Retinal pigment epithelial cell (primary cell): ENCODE measurements around the gene TBC1D28.
"Not testable (repeated sequence)": the region's sequence is repeated elsewhere in the genome, so short reads cannot be mapped to it uniquely, and the experiment has no call there.

Experiments used
- DNase-seq: peaks from one replicate; pipeline ENCODE4 v3.0.0-alpha.2; 2010; ENCODE audit warnings: low read depth
- H3K4me3 ChIP-seq: 2 replicates; pipeline ENCODE4 v1.5.1; 2011; ENCODE audit warnings: mild to moderate bottlenecking, low read length, control low read depth, moderate library complexity

The TBC1D28 gene

DNA sequence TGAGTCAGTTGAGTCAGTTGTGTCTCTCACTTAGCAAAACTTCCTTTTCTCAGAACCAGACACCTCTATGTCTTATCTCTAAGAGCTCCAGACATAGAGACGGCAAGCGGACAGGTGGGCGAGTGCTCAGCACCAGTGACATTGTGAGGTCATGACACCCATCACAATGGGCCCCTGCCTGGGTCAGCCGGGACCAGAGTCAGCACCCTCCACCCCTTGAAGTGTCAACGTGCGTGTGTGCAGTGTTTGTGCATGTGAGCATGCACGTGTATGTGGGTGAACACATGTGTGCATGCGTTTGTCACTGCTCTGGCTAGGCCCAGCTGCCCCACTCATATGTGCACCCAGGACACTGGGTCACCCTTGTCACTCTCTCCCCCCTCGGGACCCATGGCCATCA is at the start of gene TBC1D28:
Gene TBC1D28, minus strand, starts transcription at position 101 of the 400 bp plus-strand sequence. CDS start 3,039 bp downstream, outside the sequence.
- not testable (repeated sequence) for H3K4me3 ChIP-seq, DNase-seq

DNA sequence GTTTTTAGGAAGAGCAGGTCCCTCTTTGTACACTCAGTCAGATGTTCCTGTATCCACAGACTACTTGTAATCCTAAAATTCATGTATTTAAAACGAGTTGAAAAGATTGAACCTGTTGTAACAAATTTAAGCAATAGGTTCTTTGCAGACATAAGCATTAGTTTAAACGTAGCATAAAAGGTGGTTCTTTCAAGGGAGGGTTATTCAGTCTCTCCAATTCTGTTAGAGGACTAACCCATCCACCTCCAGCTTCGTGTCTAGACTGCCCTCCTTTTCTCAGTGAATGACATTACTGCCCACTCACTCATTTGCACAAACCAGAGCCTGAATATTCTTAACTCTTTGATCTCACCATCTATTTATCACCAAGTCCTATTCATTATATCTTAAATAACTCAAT is 38.5 kb upstream of the TBC1D28 start:
- not testable (repeated sequence) for DNase-seq
- H3K4me3 ChIP-seq = peak overlapping the region; percentile 61

DNA sequence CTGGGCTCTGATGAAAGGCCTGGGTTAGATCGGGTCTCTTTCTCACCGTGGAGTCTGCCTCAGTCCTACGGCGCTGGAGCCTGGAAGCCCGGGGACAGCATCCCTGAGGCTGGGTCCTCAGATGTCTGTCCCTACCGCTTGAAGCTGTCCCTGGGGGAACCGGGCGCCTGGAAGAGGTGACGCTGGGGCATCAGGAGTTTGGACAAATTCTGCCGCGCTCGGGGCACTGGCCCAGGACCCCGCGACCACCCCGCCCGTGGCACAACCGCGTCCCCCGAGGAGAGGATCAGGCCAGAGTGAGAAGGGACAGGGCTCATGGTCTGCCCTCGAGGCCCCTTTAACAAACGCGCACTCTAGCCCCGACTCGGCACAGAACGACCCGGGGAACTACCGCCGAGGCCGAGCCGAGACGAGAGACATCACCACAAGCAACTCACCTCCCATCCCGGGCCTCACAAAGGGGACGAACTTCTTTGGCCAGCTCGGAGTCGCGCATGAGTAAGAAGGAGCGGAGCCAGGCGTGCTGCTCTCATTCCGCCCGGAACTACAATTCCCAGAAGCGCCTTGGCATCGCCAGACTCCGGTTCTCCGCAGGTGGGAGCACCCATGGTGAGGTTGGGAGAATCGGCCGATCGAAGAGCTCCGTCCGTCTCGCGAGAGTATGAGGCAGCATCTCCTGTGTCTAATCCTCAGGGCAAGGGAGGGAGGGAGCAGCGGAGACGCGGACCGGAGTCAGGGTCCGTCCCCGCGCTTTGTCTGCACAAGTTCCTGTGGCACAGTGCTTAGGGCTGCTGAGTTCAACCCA is 37.8 kb upstream of the TBC1D28 start, which contains the start of gene FOXO3B:
Gene FOXO3B, minus strand, starts transcription at position 548 of the 805 bp plus-strand sequence. CDS start 663 bp downstream, outside the sequence.
- peak; percentile 86 for DNase-seq
- H3K4me3 ChIP-seq = peak within 1 kb of the TSS; percentile 61

DNA sequence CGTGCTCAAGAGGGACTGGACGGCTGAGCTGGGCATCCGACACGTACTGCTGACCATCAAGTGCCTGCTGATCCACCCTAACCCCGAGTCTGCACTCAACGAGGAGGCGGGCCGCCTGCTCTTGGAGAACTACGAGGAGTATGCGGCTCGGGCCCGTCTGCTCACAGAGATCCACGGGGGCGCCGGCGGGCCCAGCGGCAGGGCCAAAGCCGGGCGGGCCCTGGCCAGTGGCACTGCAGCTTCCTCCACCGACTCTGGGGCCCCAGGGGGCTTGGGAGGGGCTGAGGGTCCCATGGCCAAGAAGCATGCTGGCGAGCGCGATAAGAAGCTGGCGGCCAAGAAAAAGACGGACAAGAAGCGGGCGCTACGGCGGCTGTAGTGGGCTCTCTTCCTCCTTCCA is 33.2 kb upstream of the TBC1D28 start:
- H3K4me3 ChIP-seq, DNase-seq: not testable (repeated sequence)

DNA sequence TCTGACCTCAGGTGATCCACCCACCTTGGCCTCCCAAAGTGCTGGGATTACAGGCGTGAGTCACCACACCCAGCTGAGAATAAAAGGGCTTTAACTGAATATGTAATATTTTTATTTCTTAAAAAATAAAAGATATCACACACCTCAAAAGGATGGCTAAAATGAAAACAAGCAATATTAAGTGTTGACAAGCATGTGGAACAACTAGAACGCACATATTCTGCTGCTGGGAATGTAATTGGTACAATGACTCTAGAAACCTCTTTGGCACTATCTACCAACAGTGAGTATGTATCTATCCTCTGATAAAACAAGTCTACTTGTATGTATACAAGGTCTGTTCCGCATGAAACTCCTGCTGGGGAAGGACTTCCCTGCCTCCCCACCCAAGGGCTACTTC is 32.7 kb upstream of the TBC1D28 start:
- not testable (repeated sequence) for H3K4me3 ChIP-seq, DNase-seq

DNA sequence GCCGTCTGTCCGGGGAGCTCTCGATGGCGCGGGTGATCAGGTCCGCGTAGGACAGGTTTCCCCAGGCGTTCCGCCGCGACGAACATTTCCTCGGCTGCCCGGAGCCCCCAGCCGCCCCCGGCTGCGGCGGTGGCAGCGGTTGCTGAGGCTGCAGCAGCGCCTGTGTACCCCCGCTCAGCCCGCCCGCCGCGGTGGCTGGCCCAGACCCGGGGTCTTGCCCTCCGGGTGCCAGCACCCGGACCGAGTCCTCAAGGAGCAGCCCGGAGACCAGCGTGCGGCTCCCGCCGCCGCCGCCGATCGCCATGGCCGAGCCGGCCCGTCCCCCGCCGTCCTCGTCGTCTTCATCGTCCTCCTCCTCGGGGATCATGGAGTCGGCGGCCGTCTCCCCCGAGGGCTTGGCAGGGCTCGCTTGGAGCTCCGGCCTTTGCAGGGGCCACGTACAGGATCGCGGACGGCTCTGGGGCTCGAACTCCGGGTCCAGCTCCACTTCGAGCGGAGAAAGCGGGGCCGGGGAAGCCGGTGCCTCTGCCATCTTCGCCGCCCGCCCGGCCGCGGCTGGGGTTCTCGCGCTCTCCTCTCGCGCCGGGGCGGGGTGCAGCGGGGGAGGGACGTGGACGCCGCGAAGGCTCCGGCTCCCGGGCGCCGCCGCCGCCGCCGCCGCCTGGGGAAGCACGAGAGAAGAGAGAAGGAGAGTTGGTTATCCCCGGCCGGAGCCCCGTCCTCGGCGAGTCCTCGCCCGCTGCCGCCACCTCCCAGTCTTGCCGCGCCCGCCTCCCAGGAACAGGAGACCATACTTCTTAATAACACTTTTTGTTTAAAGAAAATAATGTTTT is 28.4 kb upstream of the TBC1D28 start:
- DNase-seq, H3K4me3 ChIP-seq: not testable (repeated sequence)

DNA sequence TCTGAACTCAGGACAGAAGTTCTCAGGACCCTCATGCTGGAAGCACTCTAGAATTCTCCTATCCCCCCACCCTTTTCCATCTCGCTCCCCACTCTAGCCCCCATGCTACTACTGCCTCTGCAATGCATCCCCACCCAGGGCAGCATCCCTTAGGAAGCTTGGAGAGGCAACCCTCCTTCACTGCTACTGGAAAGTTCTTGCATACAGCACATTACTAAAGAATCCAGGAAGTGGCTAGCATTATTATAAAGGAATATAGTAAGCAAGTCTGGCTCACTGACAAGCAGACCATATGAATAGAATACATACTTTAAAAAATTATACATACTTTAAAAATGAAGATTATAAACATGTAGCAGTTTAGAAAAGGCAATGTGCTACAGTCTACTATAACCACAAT is 24.4 kb upstream of the TBC1D28 start:
- not testable (repeated sequence) for H3K4me3 ChIP-seq, DNase-seq

DNA sequence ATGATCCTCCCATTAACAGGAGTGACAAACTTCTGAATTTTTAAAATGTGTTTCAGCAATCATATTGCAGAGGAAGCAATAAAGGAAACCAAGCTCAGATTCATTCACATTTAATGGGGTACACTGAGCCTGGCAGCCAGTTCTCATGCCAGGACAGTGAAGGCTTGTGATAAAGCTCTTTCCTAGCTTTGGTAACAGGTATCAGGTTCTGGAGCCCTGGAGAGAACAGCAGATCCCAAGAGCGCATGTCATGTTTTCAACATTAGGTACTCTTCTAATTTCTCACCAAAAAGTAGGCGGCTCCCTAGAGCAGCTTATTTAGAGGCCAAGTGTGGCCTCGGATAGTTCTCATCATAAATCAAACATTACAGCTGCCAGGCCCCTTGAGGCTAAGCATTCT is 23.3 kb upstream of the TBC1D28 start:
- DNase-seq, H3K4me3 ChIP-seq: not testable (repeated sequence)

DNA sequence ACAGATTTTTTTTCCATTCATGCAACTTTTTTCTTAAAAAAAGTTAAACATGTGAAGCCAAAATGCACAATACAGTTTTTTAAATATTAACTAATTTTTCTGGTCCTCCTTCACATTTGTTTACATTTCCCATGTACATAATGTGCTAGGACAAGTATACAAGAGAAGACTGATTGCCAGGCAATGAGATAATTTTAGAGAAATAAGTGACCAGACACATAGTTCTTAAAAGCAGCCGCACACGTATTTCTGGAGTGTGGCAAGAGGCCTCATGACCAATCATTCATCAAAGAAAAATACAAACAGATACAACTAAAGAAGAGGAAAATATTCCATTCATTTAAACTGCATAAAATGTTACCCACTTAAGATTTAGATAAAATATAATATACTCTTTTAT is 22.1 kb upstream of the TBC1D28 start:
- not testable (repeated sequence) for H3K4me3 ChIP-seq, DNase-seq

DNA sequence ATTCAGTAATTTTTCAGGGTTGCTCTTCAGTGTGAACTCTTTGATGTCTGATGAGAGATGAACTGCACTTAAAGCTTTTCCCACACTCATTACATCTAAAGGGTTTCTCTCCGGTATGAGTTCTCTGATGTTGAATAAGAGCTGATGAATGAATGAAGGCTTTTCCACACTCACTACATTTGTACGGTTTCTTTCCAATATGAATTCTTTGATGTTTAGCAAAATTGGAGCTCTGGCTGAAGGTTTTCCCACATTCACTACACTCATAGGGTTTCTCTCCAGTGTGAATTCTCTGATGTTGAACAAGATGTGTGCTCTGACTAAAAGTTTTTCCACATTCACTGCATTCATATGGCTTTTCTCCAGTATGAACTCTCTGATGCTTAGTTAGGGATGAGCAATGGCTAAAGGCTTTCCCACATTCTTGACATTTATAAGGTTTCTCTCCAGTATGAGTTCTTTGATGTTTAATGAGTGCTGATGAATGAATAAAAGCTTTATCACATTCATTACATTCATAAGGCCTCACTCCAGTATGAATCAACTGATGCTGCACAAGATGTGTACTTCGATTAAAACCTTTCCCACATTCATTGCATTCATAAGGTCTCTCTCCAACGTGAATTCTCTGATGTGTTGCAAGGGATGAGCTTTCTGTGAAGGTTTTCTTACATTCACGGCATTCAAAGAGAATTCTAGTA is 17.9 kb upstream of the TBC1D28 start:
- not testable (repeated sequence) for H3K4me3 ChIP-seq, DNase-seq

DNA sequence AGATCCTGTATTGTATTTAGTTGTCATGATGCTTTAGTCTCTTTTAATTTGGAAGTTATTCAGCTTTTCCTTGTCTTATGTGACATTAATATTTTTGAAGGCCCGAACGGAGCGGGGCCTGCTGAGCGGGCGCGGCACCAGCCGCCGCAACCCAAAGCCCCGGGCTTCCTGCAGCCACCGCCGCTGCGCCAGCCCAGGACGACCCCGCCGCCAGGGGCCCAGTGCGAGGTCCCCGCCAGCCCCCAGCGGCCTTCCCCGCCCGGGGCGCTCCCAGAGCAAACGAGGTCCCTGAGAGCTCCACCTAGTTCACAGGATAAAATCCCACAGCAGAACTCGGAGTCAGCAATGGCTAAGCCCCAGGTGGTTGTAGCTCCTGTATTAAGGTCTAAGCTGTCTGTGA is 5.9 kb upstream of the TBC1D28 start:
- not testable (repeated sequence) for H3K4me3 ChIP-seq, DNase-seq

DNA sequence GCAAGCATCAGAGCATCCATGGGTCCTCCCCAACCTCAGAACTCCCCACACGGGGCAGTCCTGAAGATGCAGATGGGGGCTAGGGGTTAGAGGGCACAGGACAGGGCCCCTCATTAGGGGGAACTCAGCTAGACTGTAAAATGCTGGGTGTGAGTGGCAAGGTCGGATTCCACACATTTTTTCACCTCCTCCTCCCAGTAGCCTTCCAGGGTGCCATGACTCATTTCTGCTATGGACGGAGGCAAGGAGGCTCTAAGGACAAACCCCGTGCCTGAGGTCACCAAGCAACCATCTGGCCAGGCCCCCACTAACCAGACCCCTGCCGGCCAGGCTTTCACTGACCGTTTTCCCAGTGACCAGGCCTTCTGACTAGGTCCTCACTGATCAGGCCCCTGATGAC is 1.1 kb downstream of the TBC1D28 start:
- H3K4me3 ChIP-seq, DNase-seq: not testable (repeated sequence)

DNA sequence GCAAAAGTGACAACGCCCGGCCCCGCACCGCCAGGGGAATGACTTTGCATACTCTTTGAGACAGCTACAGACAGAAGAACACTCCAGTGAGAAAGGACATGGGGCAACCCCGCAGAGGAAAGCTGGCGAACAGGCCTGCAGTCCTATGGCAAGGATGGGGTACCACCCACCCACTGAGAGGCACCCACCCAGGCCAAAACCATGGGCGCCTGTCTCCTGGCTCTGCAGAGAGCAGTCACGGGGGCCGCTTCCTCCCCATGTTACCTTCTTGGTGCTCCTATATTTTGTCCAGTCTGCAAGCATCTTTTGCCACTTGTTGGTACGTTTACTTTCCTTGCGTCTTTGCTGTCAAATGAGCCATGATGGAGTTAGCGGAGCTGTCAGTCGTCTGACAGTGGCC is 5.8 kb downstream of the TBC1D28 start:
- H3K4me3 ChIP-seq = not testable (repeated sequence)

DNA sequence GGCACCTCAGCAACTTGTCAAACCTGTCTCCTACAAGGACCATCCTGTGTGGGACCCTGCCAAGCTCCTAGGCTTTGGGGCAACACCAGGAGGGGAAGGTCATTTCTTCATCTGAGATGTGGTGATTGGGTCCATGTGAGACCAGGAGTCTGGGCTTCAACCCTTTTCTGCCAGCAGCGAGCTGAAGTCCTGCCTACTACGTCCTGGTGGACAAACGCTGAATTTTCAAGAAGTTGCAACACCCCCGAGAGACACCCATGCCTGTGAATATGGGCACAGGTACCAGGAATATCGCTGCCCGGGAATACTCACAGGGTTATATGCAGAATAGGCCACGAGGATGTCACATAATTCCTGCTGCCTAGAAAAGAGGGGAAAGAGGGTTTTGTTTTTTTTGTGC is 8.0 kb downstream of the TBC1D28 start:
- H3K4me3 ChIP-seq, DNase-seq: not testable (repeated sequence)

More for the DNA sequence above, 5.8 kb downstream of the TBC1D28 start:
- not testable (repeated sequence) for DNase-seq

DNA sequence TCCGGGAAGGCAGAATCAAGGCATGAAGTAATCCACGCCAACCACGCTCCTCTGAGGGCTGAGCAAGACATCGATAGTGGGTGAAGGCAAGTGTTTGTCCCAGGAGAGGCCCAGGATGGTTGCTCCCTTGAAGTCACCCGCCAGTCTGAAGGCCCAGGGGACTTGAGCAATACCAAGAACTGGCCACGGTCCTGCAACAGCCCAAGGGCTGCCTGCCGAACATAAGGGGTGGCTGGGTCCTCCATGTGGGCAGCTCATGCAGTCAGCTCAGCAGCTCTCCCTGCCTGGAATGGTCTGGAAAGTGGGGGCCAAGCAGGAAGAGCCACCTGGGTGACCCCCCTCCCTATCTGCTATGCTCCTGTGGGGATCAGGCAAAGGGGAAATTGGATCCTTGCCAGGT is 8.4 kb downstream of the TBC1D28 start:
- not testable (repeated sequence) for DNase-seq, H3K4me3 ChIP-seq

DNA sequence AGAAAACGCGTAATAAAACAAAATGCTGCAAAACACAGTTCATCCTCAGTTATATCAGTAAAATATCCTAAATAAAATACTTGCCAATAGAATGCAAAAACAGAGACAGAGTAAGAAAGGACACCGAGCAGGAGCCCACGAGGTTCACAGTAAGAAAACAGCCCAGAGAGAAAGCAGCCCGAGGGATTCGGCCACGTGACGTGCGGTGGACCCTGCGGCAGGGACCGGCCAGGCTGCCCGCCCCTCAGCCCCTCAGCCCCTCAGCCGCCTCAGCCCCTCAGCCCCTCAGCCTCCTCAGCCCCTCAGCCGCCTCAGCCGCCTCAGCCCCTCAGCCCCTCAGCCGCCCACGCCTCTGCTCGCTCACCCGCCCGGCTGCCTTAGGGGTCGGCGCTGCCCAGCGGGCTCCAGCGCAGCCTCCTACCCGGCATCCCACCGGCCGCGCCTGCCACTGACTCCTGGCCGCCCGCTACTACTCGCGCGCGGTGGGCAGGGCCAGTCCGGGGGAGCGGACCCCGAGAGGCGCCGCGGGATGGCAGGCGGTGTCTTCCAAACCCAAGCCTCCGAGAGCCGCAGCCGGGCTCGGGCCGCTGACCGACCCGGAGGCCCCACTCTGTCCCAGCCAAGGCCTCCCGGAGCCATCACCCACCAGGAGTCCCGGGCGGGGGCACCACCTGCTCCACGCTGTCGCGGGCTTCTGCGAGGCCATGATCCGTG is 9.5 kb downstream of the TBC1D28 start:
- peak overlapping the region; percentile 33 for H3K4me3 ChIP-seq
- DNase-seq = not testable (repeated sequence)
